HG02870 (cell line): ENCODE data around the gene CLIC6.

ENCODE experiments used
- ATAC-seq: cut with Tn5 transposase; IDR thresholded peaks from one replicate; pipeline ENCODE4 v1.9.1; 2021; ENCODE audit warnings: mild to moderate bottlenecking, moderate library complexity; ENCODE audit not compliant: unreplicated experiment

CLIC6 gene

GRCh38 chr21:34761758-34762330 lies 93.0 kb downstream of the CLIC6 start:
- ATAC-seq: no peak

- ATAC-seq: no peak
Observed at GRCh38 chr21:34762786-34763185, 94.0 kb downstream of the CLIC6 start.

GRCh38 chr21:34764715-34765284 lies 96.0 kb downstream of the CLIC6 start:
- ATAC-seq: no peak

- ATAC-seq: no peak
Observed at GRCh38 chr21:34765619-34766018, 96.8 kb downstream of the CLIC6 start.

GRCh38 chr21:34766862-34767261 lies 98.1 kb downstream of the CLIC6 start:
- ATAC-seq: no peak
